KMS-11 (cell line): Measurements from ENCODE around the gene CEP83.
"Not testable (repeated sequence)": the region's sequence is repeated elsewhere in the genome, so short reads cannot be mapped to it uniquely, and the experiment has no call there.

Source experiments
- H2AFZ ChIP-seq: fragments of 200-600 bp; sonication (generic); 2 replicates; pipeline ENCODE4 v1.6.1; 2016; ENCODE audit warnings: antibody characterized with exemption, mixed run types, low read depth
- H3K27ac ChIP-seq: fragments of 200-600 bp; sonication (generic); 2 replicates; pipeline ENCODE4 v1.6.1; 2016; ENCODE audit warnings: mild to moderate bottlenecking, mixed run types
- H3K27me3 ChIP-seq: fragments of 200-600 bp; sonication (generic); 2 replicates; pipeline ENCODE4 v1.6.1; 2017; ENCODE audit warnings: mild to moderate bottlenecking, low read depth, mixed run types, moderate library complexity; ENCODE audit not compliant: insufficient read depth
- H3K36me3 ChIP-seq: fragments of 200-600 bp; sonication (generic); 2 replicates; pipeline ENCODE4 v1.6.1; 2017; ENCODE audit warnings: mild to moderate bottlenecking, mixed run types; ENCODE audit not compliant: insufficient read depth
- H3K4me1 ChIP-seq: fragments of 200-600 bp; sonication (generic); 2 replicates; pipeline ENCODE4 v1.6.1; 2016; ENCODE audit warnings: mild to moderate bottlenecking, low read depth, mixed run types; ENCODE audit not compliant: poor library complexity, severe bottlenecking
- H3K4me2 ChIP-seq: fragments of 200-600 bp; sonication (generic); 2 replicates; pipeline ENCODE4 v1.7.0; 2016; ENCODE audit warnings: mild to moderate bottlenecking, mixed run types
- H3K4me3 ChIP-seq: fragments of 200-600 bp; sonication (generic); IDR thresholded peaks from 2 replicates; pipeline ENCODE4 v1.6.1; 2017; ENCODE audit warnings: low read depth, low read length, mixed read lengths; ENCODE audit not compliant: insufficient read depth
- H3K79me2 ChIP-seq: fragments of 200-600 bp; sonication (generic); 2 replicates; pipeline ENCODE4 v1.6.1; 2016; ENCODE audit warnings: low read depth, mixed run types; ENCODE audit not compliant: insufficient read depth
- H3K9ac ChIP-seq: fragments of 200-600 bp; sonication (generic); 2 replicates; pipeline ENCODE4 v1.6.1; 2016; ENCODE audit warnings: mild to moderate bottlenecking, mixed run types
- H4K20me1 ChIP-seq: fragments of 200-600 bp; sonication (generic); 2 replicates; pipeline ENCODE4 v1.6.1; 2016; ENCODE audit warnings: mild to moderate bottlenecking, mixed run types; ENCODE audit not compliant: insufficient read depth
- CTCF ChIP-seq: fragments of 200-600 bp; sonication (generic); conservative IDR thresholded peaks from 2 replicates; pipeline ENCODE4 v1.6.1; 2017; ENCODE audit warnings: low read depth, mild to moderate bottlenecking, antibody characterized with exemption, low read length, moderate library complexity, mixed read lengths

Gene CEP83

DNA sequence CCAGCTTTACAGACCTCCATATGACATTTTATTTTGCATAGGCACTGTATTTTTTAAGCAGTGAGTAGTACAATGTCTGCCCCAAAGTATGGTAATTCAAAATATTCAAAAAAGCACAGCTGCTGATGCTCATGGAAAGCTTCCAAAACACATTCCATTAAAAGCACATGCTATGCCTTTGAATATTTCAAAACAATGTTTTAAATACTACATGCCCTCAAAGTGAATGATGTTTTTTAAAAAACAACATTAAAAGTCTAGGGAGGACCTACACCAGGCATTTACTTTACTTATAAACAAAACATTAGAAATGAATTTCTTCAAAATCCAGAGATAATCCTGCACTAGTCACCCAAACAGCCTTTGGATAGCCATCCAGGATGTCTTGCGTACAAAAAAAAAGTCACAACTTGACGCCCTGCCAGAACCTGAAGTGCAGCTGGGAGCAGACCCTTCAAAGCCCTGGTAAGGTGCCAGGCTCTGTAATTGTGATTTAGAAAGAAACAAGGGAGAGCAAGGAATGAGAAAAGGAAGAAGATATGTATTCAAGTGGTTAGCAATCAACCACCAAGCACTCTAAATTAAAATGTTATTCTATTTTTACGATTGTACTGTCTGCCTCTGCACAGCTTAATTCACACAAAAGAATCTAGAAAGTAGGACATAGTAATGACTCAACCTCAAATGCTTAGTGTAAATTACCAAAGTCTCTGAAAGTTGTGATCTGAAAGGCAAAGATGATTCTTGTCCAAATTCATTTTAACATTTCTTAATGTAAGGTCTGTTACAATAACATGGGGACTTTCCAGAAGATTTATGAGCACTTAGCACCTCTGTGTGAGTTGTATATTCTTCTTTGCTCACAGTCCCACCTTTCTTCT, 31.9 kb downstream of the CEP83 start:
- Histone ChIP-seq H3K9ac (peak overlapping the region; percentile 26; the same call in 1 of the 2 replicates), H3K4me1 (peaks cover 45% of the 10 kb centered on the region), H3K4me2 (peak overlapping the region; percentile 85), H2AFZ (no peak overlapping the region), H3K27me3 (no peaks in the 10 kb centered on the region), H3K36me3 (no peaks in the 10 kb centered on the region), H4K20me1 (no peaks in the 10 kb centered on the region), H3K79me2 (peaks cover 44% of the 10 kb centered on the region), H3K4me3 (no peak overlapping the region), H3K27ac (peak overlapping the region; percentile 82)
- no peak for TF ChIP-seq CTCF

GRCh38 chr12:94426049-94426448, 33.6 kb downstream of the CEP83 start:
- Histone ChIP-seq H3K4me2 (no peak overlapping the region), H3K4me3 (no peak overlapping the region), H3K9ac (no peak overlapping the region), H3K4me1 (peaks cover 45% of the 10 kb centered on the region), H3K36me3 (no peaks in the 10 kb centered on the region), H4K20me1 (no peaks in the 10 kb centered on the region), H3K27me3 (no peaks in the 10 kb centered on the region), H2AFZ (no peak overlapping the region), H3K27ac (no peak overlapping the region), H3K79me2 (peaks cover 33% of the 10 kb centered on the region)
- TF ChIP-seq CTCF, result no peak

- H3K4me3 ChIP-seq, H3K9ac ChIP-seq, H3K27ac ChIP-seq, H3K36me3 ChIP-seq, H3K4me2 ChIP-seq, H2AFZ ChIP-seq, H3K27me3 ChIP-seq, H4K20me1 ChIP-seq: not testable (repeated sequence)
- Histone ChIP-seq H3K4me1 (peaks cover 36% of the 10 kb centered on the region), H3K79me2 (peaks cover 24% of the 10 kb centered on the region)
Measured at GRCh38 chr12:94424830-94425229, 34.8 kb downstream of the CEP83 start.

- peaks cover 10% of the 10 kb centered on the region for H3K79me2 ChIP-seq
- no peak overlapping the region for H3K4me3 ChIP-seq
Measured at GRCh38 chr12:94421868-94422740, 37.6 kb downstream of the CEP83 start.

More at GRCh38 chr12:94421868-94422740, 37.6 kb downstream of the CEP83 start:
- no peak for TF ChIP-seq CTCF
- H4K20me1 ChIP-seq, result no peaks in the 10 kb centered on the region
- H3K4me2 ChIP-seq, result no peak overlapping the region
- no peak overlapping the region for H3K9ac ChIP-seq
- H3K4me1 ChIP-seq, result peaks cover 8% of the 10 kb centered on the region
- H2AFZ ChIP-seq, result no peak overlapping the region
- H3K27ac ChIP-seq, result no peak overlapping the region
- no peaks in the 10 kb centered on the region; the same call in 1 of the 2 replicates for H3K36me3 ChIP-seq
- no peaks in the 10 kb centered on the region for H3K27me3 ChIP-seq
